ENCODE measurements around the gene PHF3.
"Not testable (repeated sequence)": the region's sequence is repeated elsewhere in the genome, so short reads cannot be mapped to it uniquely, and the experiment has no call there.

Gene PHF3

DNA sequence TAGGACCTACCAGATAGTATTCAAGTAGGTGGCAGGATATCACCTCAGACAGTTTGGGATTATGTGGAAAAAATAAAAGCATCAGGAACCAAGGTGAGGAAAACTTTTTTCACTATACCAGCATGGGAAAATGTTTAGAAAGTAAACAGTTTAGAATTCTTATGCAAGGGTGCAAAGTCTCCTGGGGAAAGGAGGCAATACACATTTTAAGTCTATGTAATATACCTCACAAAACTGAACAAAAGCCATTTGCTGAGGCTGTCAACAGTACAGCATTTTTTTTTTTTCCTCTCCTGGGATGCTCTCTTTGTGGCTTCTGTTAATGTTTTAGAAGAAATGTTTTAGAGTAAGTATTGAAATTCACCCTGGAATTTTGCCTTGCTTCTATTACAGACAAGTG, 73.5 kb downstream of the PHF3 start:
- no peak for DNase-seq

DNA sequence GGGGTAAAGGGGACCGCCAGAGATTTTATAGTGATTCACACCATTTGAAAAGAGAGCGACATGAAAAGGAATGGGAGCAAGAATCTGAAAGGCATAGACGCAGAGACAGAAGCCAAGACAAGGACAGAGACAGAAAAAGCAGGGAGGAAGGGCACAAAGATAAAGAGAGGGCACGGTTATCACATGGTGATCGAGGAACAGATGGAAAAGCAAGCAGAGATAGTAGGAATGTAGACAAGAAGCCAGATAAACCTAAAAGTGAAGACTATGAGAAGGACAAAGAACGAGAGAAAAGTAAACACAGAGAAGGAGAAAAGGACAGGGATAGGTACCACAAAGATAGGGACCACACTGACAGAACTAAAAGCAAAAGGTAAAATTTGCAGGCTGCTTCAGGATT, 77.7 kb downstream of the PHF3 start:
- DNase-seq = no peak

DNA sequence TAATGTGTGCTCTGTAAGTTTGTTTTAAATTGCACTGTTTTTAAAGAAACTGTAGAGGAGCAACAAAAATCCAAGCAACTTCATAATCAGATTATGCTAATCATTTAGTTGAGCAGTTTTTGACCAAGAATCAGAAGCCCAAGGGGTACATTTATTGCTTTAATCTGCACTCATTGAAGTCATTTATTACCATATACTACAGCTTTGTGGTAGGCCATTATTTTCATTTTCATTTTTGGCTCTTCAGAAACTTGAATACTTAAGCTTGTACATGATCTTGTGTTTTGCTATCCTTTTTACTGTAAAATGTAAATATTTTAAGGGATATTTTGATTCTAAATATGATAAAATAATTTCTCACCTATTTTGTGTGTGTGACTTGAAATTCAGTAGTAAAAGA, 78.5 kb downstream of the PHF3 start:
- no peak for DNase-seq

DNA sequence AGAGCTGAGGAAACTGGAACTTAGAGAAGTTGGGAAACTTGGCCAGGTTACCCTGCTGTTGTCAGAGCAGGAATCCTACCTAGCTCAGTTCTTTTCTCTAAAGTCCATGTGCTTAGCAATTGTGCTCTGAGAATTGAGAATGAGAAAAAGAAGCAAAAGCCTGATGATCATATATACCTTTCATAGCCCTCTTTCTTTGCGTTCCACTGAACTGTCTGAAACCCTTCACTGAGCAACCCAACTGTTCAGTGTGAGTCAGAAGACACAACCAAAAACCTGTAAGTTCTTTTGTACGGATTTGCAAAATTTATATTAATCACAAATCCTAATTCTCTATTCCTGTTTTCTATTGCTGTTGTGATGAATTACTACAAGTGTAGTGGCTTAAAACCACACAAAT, 80.6 kb downstream of the PHF3 start:
- no peak for DNase-seq

DNA sequence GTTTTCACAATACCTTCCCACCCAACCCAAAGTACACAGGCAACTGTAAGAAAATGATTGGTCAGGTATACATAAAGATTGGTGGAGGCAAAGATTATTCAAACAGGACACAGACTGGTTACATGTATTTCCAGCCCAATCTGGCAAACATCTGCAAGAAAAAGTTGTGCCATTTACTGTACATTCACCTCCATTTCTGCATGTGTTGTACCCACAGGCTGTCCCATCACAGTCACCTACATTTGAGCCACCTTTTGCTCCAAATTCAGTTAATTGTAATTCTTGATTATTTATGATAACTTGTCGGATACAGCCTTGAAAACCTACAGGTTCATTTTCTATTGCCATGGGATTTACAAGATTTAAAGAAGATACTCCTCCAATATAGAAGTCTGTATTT, 85.6 kb downstream of the PHF3 start:
- no peak for DNase-seq

DNA sequence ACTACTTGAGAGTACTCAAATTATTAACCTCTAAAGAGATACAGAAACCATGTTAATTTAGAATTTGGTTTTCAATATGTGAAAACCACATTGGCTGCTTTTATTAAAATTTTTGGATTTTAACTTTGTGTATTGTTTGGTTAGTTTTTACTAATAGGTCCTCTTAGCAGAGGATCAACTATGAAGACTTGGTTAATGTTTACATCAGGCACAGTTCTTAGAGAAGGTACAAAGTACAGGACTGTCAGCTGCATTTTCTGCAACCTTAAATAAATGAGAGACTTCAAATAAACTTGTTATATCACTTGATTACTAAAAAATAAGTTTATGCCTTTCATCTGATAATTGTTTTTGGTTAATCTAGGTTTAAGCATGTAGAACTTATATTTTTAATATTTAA, 89.1 kb downstream of the PHF3 start:
- DNase-seq = no peak

DNA sequence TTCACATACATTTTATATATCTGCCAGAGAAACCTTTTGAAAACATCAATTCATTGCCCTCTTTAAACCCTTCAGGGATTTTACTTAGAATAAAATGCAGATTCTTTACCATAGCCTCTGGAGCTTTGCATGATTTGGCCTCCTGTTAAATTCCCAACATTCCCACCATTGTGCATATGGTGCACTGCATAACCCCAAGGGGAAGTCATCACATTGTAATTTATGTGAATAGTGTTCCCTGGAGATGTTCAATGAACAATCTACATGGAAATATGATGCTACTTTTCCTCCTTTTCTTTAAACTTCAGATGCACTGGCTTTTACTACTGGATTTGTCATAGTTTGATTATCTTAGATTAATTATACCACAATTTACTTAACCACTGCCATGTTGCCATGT, 94.7 kb downstream of the PHF3 start:
- no peak for DNase-seq

DNA sequence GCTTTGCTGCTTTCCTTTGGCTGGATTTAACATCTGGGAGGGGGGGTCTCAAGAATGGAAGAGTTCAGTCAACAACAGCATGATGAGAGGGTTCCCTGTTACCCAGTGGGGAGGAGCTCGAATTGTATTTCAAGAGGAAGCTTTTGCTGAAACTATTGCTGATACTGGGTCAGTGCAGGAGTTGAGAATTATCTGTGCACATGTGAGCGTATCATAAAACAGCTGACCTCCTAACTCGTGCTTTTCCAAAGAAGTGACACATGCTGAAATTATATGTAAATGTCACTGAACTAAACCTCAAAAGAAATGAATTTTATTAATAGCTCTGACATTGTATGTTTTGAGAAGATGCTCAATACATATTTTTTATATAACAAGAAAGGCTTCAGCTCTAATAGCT, 96.3 kb downstream of the PHF3 start:
- no peak for DNase-seq

DNA sequence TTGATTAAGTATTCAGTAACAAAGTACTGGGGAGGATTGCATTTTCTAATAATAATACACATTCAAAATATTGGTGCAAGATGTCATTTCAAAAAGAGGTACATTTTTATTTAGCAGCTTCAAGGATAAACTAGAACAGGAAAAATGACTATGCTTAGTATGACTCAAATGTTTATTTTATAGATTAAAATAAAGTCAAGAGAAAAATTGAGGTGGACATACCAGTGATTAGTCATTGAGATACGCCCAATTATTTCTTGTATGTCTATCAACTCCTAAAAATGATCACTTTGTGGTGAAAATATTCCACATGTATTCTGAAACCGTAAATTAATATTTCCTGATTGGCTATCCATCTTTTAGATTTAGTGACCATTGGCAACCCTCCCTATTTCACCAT, 96.7 kb downstream of the PHF3 start:
- no peak for DNase-seq

DNA sequence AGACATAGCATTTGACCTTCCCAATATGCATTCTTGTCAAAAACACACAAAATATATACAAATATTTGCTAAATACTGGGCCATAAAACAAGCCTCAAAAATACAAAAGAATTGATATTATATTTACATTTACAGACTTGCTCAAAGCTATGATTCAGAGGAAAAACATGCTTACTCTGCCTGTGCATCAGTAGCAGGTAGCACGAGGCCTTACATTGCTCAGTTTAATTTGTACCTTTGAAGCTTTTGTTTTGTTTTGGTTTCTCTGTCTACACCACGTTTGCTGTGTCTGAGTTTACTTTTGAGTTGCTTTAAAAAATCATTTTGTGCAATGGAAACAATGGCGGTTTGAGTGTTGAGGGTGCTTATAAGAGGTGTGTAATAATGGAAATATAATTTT, 99.3 kb downstream of the PHF3 start:
- DNase-seq = no peak

DNA sequence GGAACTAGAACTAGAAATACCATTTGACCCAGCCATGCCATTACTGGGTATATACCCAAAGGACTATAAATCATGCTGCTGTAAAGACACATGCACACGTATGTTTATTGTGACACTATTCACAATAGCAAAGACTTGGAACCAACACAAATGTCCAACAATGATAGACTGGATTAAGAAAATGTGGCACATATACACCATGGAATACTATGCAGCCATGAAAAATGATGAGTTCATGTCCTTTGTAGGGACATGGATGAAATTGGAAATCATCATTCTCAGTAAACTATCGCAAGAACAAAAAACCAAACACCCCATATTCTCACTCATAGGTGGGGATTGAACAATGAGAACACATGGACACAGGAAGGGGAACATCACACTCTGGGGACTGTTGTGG, 102.6 kb downstream of the PHF3 start:
- DNase-seq = not testable (repeated sequence)

DNA sequence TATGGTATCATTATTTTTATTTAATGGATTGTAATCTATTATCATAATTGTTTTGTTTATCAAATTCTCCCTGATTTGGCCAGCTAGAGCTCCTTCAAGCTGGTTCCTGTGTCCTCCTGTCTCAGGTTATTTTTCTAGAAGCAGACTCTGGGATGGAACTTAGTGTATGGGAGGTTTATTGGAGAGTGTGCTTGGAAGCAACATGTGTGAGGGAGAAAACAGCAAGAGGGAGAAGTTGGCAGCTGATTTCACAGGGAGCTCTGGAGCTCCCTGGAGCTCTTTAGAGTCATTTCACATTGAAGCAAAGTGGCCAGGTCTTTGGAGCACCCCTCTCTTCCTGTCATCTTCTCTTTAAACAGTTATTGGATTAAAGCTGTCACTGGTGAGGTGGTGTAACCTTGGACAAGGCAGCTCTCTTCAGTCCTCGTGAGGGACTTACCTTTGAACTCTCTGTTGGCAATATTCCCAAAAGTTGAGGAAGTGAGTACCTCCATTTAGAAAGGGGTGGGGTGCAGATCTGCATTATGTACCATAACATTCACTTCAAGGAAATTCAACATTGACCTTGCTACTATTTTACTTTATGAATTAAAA, 103.6 kb downstream of the PHF3 start:
- no peak for DNase-seq

DNA sequence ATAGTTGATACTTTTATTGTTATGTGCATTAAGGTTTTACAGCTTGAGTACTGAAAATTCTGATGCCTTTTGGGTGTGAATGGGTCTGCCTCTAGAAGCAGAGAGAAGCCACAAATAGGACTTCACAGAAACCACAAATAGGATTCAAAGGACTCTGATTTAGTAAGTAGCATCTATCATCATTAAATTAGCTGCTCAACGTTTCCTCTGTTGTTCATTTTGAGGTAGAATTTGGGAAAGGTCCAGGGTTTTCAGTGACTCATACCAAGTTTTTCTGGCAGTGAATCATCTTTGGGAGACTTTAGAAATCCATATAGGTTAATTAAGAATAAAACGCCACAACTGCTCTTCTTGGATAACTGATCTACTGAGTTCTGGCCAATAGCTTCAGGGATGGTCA, 105.1 kb downstream of the PHF3 start:
- no peak for DNase-seq

DNA sequence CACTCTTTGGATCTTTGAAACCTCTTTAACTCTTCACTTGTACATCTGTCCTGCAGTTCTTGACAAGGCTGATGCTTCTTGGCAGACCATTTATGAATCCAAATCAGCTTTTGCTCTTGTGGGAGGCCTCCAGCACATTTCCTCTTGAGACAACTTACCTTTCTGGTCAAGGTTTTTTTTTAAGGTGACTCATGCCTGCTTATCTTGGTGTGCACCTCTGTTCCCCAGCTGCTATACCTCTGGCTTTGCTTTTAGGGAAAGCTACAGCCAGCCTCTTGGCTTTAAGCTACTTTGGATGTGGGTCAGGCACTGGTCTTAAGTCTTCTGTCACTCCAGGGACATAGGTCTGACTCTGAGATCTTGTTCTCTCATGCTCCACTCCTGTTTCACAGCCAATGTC, 106.5 kb downstream of the PHF3 start:
- DNase-seq = no peak

DNA sequence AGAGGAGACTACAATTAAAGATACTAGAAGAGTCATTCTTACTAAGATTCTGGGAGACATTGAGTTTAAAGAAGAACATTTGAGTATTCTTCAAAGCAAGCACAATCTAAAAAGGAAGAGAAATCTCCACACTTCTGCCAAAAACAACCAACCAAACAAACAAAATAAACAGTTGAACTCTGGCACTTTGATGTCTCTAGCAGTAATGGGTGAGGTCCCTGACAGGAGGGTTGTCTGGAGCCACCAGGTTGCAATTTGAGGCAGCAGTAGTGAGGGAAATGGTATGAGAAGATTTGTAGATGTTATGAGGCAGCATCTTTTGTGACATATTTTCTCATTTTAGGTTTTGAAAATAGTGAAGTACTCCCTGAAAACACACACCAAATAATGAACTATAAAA, 108.1 kb downstream of the PHF3 start:
- DNase-seq = no peak

DNA sequence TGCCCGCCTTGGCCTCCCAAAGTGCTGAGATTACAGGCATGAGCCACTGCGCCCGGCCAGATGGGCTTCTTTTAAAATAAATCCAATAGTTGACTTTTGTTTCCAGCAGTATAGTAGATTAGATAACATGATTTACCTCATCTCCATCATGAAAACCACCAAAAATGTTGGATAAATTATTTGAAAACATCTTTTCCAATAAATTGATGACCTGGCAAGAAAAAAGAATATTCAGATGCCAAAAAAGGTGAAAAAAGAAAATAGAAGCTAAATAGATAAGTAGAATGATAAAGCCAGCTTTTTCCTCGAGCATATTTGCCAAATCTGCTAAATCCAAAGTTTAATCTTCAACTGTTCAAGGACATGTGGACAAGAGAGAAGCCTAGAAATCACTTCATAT, 109.2 kb downstream of the PHF3 start:
- DNase-seq = no peak

DNA sequence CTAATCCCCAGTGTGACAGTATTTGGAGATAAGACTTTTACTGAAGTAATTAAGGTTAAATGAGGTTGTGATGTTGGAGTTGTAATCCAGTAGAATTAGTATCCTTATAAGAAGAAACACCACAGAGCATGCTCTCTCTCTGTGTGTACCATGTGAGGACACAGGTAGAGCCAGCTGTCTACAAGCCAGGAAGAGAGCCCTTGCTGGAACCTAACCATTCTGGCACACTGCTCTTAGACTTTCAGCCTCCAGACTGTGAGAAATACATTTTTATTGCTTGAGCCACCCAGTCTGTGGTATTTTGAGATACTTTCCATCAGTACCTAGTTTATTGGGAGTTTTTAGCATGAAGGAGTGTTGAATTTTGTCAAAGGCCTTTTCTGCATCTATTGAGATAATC, 110.2 kb downstream of the PHF3 start:
- no peak for DNase-seq

DNA sequence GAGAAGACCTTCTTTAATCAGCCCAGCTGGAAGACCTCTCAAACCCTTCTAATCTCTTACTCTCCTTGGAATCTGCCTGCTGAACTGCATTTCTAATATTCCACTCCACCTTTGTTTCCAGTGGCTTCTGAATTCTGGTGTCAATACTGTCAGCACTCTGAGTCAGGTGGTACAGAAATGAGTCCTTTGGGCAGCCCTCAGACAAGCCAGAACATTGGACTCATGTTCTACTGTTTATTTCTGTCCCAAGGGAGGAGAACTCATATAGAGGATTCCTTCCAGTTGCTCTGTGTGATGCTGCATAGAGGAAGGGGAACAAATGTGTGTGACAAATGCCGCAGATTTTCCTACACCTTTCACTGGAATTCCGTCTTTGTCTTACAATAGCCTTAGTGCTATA, 114.8 kb downstream of the PHF3 start:
- no peak for DNase-seq

DNA sequence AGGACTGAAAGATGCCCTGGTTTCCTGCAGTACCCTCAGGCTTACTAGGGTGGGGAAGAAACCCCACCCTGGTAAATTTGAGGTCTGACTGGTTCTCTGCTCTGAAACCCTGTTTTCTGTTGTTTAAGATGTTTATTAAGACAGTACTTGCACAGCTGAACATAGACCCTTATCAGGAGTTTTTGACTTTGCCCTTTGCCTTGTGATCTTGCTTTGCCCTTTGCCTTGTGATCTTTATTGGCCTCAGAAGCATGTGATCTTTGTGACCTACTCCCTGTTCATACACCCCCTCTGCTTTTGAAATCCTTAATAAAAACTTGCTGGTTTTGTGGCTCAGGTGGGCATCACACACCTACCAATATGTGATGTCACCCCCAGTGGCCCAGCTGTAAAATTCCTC, 121.7 kb downstream of the PHF3 start:
- DNase-seq = not testable (repeated sequence)

DNA sequence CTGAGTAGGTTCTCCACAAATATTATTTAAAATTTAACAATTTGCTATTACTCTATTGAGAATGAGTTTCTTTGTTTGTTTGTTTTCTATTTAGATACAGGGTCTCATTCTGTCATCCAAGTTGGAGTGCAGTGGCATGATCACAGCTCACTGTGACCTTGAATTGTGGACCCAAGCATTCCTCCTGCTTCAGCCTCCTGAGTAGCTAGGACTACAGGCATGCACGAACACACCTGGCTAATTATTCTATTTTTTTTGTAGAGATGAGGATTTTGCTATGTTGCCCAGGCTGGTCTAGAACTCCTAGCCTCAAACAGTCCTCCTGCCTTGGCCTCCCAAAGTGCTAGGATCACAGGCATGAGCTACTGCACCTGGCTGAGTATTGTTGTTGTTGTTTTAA, 122.2 kb downstream of the PHF3 start:
- DNase-seq = no peak

DNA sequence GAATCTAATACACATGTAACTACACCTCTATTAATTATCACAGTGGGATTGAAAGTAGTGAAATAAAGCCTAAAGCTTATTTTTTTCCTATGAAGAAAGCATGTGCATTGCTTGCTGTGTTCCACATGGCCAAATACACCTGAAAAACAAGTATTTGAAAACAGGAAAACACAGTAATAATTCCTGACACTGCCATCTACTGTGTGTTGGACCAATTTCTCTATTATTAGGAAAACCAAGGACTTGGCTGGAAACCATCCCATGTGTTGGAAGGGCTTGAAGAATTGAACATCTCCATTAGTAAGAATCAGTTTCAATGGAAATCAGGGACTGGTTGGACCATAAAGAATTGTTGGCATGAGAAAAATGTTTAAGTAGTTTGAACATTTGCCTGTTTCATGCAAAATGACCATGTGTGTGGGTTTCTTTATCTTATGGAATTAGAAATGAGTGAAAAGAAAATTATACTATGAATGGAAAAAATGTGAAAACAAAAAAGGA, 124.1 kb downstream of the PHF3 start:
- no peak for DNase-seq

DNA sequence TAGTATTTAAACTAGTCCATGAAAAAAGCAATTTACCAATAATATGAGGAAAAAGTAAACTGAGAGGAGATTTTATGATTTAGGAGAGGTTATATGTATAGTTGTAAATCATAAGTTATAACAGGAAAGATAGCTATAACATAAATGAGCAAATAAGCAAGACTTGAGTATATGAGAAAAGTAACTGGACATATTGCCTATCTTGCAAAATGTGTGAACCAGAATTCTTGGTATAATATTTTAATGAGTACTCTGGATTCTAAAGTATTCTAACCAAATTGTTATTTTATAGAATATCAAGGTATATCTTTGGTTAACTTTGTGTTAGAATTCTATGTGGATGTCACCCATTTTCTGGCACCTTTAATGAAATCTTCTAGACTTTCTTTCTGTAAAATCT, 124.6 kb downstream of the PHF3 start:
- no peak for DNase-seq

DNA sequence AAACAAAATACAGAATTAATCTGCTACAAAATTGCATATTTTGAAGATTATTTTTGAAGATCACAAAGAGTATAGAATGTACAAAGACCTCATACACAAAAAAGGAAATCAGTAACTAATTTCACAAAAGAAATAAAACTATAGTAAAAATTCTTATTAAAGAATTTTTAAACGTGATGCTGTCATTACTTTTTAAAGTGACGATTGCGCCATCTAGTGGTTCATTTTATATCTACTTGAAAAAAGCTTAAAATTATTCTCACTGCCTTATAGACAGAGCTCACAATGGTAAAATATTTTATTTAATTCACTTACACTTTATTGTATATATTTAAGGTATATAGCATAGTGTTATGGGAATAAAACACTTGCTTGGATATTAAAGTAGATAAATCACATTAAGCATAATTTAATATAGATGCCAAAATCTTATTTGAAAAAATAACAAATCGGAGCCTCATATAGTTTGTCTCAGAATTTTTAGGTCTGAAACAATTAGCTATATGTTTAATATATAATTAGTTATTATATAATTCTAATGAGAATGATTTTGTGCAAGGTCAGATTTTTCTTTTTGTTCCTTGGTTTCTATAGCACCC, 128.8 kb downstream of the PHF3 start:
- no peak for DNase-seq

All from CD4-positive, alpha-beta T cell treated with Interleukin-15 for 1 hour (primary cell).